GM21576 (cell line): Measurements from ENCODE around the gene CD2BP2.
"Not testable (repeated sequence)": the region's sequence is repeated elsewhere in the genome, so short reads cannot be mapped to it uniquely, and the experiment has no call there.

Source experiments
- ATAC-seq: cut with Tn5 transposase; IDR thresholded peaks from one replicate; pipeline ENCODE4 v1.9.1; 2021; ENCODE audit warnings: mild to moderate bottlenecking, moderate library complexity; ENCODE audit not compliant: unreplicated experiment

The CD2BP2 gene

GRCh38 chr16:30348113-30348512 lies 7.0 kb downstream of the CD2BP2 start:
- no peak for ATAC-seq

GRCh38 chr16:30346286-30346685 lies 8.8 kb downstream of the CD2BP2 start:
- no peak for ATAC-seq

DNA sequence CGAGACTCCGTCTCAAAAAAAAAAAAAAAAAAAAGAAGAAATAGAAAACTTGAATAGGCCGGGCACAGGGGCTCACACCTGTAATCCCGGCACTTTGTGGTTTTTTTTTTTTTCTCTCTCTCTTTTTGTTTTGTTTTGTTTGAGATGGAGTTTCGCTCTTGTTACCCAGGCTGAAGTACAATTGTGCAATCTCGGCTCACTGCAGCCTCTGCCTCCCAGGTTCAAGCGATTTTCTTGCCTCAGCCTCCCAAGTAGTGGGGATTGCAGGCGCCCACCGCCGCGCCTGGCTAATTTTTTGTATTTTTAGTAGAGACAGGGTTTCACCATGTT lies 11.7 kb downstream of the CD2BP2 start:
- ATAC-seq, result not testable (repeated sequence)

GRCh38 chr16:30342751-30343490 lies 12.2 kb downstream of the CD2BP2 start:
- no peak for ATAC-seq

DNA sequence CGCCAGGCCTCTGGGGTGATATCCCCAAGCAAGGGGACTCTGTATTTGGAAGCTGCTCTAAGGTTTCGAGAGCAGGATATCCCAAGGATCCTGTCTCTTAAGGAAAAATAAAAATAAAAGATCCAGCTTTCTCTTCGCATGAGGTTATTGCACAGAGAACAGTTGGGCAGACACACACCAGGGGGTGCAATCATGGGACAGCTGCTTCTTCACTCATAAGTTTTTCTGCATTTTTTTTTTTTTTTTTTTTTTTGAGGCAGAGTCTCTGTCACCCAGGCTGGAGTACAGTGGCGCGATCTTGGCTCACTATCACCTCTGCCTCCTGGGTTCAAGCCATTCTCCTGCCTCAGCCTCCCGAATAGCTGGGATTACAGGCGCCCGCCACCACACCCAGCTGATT lies 13.1 kb downstream of the CD2BP2 start:
- not testable (repeated sequence) for ATAC-seq

GRCh38 chr16:30340621-30341020 lies 14.5 kb downstream of the CD2BP2 start:
- ATAC-seq, result no peak

- not testable (repeated sequence) for ATAC-seq
These were observed 16.4 kb downstream of the CD2BP2 start for GRCh38 chr16:30338715-30339114.

- ATAC-seq, result not testable (repeated sequence)
These were observed 17.1 kb downstream of the CD2BP2 start for GRCh38 chr16:30337964-30338357.

DNA sequence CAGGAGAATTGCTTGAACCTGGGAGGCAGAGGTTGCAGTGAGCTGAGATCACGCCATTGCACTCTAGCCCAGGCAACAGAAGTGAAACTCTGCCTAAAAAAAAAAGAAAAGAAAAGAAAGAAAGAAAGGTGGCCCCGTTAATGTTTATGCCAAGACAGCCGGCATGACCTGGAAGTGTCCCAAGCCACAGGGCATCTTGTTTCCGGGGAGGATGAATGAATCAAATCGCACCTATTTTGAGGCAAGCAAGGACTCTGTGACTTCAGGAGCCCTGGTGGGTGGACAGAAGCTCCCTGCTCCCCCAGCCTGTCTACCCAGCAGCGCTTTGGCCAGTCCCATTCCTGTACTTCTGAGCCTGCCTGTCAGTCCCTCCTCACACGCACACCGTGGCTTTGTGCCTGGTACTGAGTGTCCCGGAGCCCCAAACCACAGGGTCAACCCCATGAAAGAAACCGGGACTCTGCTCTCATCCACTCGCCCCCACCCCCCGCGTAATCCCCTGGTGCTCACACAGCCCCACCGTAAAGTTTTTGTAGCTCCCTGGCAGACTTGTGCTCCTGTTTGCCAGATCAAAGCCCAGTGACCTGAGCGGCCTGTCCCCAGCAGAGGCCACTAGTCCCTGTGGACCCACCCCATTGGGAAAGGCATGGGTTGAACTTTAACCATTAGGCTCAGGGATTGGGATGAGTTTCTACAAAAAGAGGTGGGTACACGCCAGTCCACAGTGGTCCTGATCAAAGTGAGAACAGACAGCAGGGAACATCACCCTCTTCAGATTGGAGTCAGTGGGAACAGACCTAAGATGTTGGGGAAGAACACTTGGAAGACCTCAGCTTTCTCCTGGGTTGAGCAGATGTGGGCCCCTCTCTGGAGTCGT lies 19.3 kb downstream of the CD2BP2 start:
- no peak for ATAC-seq

- ATAC-seq, result peak; percentile 72
These were observed 20.0 kb downstream of the CD2BP2 start for GRCh38 chr16:30335028-30335597.

- peak; percentile 91 for ATAC-seq
These were observed 20.6 kb downstream of the CD2BP2 start for GRCh38 chr16:30334473-30334989.

- ATAC-seq, result not testable (repeated sequence)
These were observed 30.9 kb downstream of the CD2BP2 start for GRCh38 chr16:30324220-30324619.

DNA sequence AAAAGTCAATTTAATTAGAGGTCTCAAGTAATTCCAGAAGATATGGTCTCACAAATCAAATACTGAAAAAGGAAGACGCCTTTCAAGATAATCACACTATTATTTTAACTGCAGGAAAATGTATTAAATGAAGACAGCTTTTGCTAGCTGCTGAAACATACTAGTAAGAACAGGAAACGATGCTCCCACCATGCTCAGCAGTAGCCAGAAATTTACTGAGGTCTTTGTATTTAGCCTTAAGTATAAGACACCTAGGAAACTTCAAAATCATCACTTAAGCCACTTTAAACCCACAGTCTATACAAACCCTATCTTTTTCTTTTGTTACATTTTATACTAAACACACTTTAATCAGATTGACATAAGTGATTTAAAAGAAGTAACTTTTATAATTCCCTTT lies 36.5 kb downstream of the CD2BP2 start:
- ATAC-seq, result not testable (repeated sequence)

GRCh38 chr16:30310937-30311336 lies 44.2 kb downstream of the CD2BP2 start:
- not testable (repeated sequence) for ATAC-seq

DNA sequence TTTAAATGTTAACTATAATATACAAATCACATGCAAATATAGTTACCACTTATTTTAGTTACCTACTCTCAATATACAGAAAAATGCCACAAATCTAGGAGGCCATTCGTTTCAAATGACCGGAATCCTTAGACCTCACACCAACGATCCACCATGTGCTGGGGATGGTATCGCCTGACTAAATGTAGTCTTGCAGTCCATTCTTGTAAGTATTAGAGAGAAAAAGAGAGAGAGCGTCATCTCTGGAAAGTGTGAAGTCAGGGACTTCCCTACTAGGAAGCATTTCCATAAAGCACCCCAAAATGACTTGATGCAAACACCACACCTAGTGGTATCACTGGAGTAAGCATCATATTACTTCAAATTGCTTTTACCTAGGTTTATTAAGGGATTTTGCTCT lies 45.9 kb downstream of the CD2BP2 start:
- ATAC-seq, result not testable (repeated sequence)
